Mesendoderm (in vitro differentiated cells): Measurements from ENCODE around the gene TEPSIN.
A peak's percentile ranks its signal among the peaks of the same experiment; 100 is the strongest.
"Not testable (repeated sequence)": the region's sequence is repeated elsewhere in the genome, so short reads cannot be mapped to it uniquely, and the experiment has no call there.

Experiments used
- DNase-seq: peaks from one replicate; pipeline ENCODE4 v3.0.0; 2013
- H2AK5ac ChIP-seq: 2 replicates; pipeline ENCODE4 v1.6.1; 2013; ENCODE audit warnings: low read length, inconsistent platforms
- H2BK120ac ChIP-seq: 2 replicates; pipeline ENCODE4 v1.6.1; 2013; ENCODE audit warnings: low read depth, mild to moderate bottlenecking, low read length, moderate library complexity, mixed read lengths
- H2BK15ac ChIP-seq: replicated peaks from 2 replicates; pipeline ENCODE4 v1.6.1; 2013; ENCODE audit warnings: low read depth, mild to moderate bottlenecking, moderate library complexity
- H2BK5ac ChIP-seq: 2 replicates; pipeline ENCODE4 v1.6.1; 2013; ENCODE audit warnings: low read length, inconsistent platforms
- H3K18ac ChIP-seq: 2 replicates; pipeline ENCODE4 v1.6.1; 2013; ENCODE audit warnings: mild to moderate bottlenecking, low read length, mixed read lengths
- H3K23ac ChIP-seq: one replicate; pipeline ENCODE4 v1.6.1; 2013; ENCODE audit warnings: low read length
- H3K27ac ChIP-seq: 2 replicates; pipeline ENCODE4 v1.5.1; 2013; ENCODE audit warnings: low read depth, mild to moderate bottlenecking, inconsistent platforms, low read length, moderate library complexity
- H3K27me3 ChIP-seq: 2 replicates; pipeline ENCODE4 v1.6.1; 2013; ENCODE audit warnings: low read length, control low read depth, mild to moderate bottlenecking, inconsistent platforms; ENCODE audit not compliant: insufficient read depth, poor library complexity
- H3K36me3 ChIP-seq: 2 replicates; pipeline ENCODE4 v1.6.1; 2013; ENCODE audit warnings: low read length, inconsistent platforms; ENCODE audit not compliant: control insufficient read depth, insufficient read depth
- H3K4ac ChIP-seq: one replicate; pipeline ENCODE4 v1.6.1; 2013; ENCODE audit warnings: low read depth, mild to moderate bottlenecking, low read length, moderate library complexity
- H3K4me1 ChIP-seq: 2 replicates; pipeline ENCODE4 v1.6.1; 2013; ENCODE audit warnings: low read depth, low read length, inconsistent platforms; ENCODE audit not compliant: control insufficient read depth
- H3K4me2 ChIP-seq: 2 replicates; pipeline ENCODE4 v1.6.1; 2013; ENCODE audit warnings: low read length
- H3K4me3 ChIP-seq: 2 replicates; pipeline ENCODE4 v1.5.1; 2013; ENCODE audit warnings: mild to moderate bottlenecking, low read length
- H3K56ac ChIP-seq: one replicate; pipeline ENCODE4 v1.6.1; 2013; ENCODE audit warnings: low read length
- H3K79me1 ChIP-seq: 2 replicates; pipeline ENCODE4 v1.6.1; 2013; ENCODE audit warnings: low read length, inconsistent platforms
- H3K79me2 ChIP-seq: 2 replicates; pipeline ENCODE4 v1.6.1; 2013; ENCODE audit warnings: mild to moderate bottlenecking, low read length; ENCODE audit not compliant: control insufficient read depth, insufficient read depth
- H3K9ac ChIP-seq: 2 replicates; pipeline ENCODE4 v1.6.1; 2013; ENCODE audit warnings: low read length, inconsistent platforms
- H4K5ac ChIP-seq: one replicate; pipeline ENCODE4 v1.6.1; 2013; ENCODE audit warnings: low read length
- H4K8ac ChIP-seq: one replicate; pipeline ENCODE4 v1.6.1; 2013; ENCODE audit warnings: low read depth, mild to moderate bottlenecking, control low read depth, low read length, moderate library complexity
- WGBS: extraction: QIAGEN DNeasy Blood & Tissue Kit; methylation state at CpG from one replicate; pipeline ENCODE4 v1.1.7; 2013; ENCODE audit warnings: low lambda C conversion rate, missing lambda C conversion rate; ENCODE audit not compliant: insufficient coverage; ENCODE audit errors: extremely low coverage; 5-methylcytosine and 5-hydroxymethylcytosine counted together

Gene TEPSIN

DNA sequence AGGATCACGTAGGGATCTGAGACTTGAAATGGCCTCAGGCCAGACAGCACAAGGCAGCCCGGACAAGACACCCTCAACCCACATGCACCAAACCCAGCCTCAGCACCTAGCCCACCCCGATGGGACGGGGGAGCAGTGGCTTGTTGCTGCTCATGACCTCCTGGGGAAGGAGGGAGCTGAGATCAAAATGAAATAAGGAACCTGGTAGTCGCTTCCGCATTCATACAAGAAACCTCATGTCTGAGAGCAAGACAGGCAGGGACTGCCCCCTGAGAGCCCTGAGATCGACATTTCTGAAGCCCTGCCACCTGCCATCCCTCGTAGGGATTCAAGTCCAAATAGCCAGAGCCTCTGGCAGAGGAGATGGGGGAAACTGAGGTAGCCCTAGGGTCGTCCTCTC is 10.4 kb downstream of the TEPSIN start:
- H3K79me2 ChIP-seq: no peaks in the 10 kb centered on the region
- no peak overlapping the region for H4K8ac ChIP-seq
- H2BK15ac ChIP-seq: no peak overlapping the region
- H2BK5ac ChIP-seq: no peak overlapping the region
- H3K4me1 ChIP-seq: no peaks in the 10 kb centered on the region
- no peaks in the 10 kb centered on the region for H3K79me1 ChIP-seq
- no peak overlapping the region for H3K4ac ChIP-seq
- no peak overlapping the region for H3K9ac ChIP-seq
- H3K27ac ChIP-seq: no peak overlapping the region
- no peak overlapping the region for H3K4me3 ChIP-seq
- H2AK5ac ChIP-seq: no peak overlapping the region
- H3K23ac ChIP-seq: no peak overlapping the region
- no peak overlapping the region for H3K56ac ChIP-seq
- no peaks in the 10 kb centered on the region for H3K27me3 ChIP-seq
- no peak overlapping the region for H3K18ac ChIP-seq
- no peak overlapping the region for H2BK120ac ChIP-seq
- H4K5ac ChIP-seq: no peak overlapping the region
- peaks cover 3% of the 10 kb centered on the region for H3K36me3 ChIP-seq
- WGBS: no CpG with 5 or more reads among the region's 9 CpGs
- H3K4me2 ChIP-seq: no peak overlapping the region
- no peak for DNase-seq

DNA sequence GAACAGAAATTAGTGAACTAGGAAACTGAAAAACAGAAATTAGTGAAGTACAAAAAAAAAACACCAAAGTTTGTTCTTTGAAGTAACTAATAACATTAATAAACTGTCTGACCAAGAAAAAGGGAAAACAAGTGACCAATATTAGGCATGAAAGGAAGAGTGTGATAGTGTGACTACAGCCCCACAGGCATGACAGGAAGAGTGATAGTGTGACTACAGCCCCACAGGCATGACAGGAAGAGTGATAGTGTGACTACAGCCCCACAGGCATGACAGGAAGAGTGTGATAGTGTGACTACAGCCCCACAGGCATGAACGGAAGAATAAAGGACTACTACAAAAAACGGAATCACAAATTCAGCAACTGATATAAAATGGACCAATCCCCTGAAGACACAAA is 11.2 kb downstream of the TEPSIN start:
- H3K4me2 ChIP-seq, H3K56ac ChIP-seq, H3K4me1 ChIP-seq, H3K9ac ChIP-seq, H2BK15ac ChIP-seq, H3K36me3 ChIP-seq, H4K8ac ChIP-seq, H2BK5ac ChIP-seq, H3K27ac ChIP-seq, H3K79me2 ChIP-seq, DNase-seq, H3K27me3 ChIP-seq, H3K4me3 ChIP-seq, H3K4ac ChIP-seq, H2BK120ac ChIP-seq, H3K18ac ChIP-seq, H3K79me1 ChIP-seq, H2AK5ac ChIP-seq, H3K23ac ChIP-seq, H4K5ac ChIP-seq: not testable (repeated sequence)
- no CpG with 5 or more reads among the region's 2 CpGs for WGBS

DNA sequence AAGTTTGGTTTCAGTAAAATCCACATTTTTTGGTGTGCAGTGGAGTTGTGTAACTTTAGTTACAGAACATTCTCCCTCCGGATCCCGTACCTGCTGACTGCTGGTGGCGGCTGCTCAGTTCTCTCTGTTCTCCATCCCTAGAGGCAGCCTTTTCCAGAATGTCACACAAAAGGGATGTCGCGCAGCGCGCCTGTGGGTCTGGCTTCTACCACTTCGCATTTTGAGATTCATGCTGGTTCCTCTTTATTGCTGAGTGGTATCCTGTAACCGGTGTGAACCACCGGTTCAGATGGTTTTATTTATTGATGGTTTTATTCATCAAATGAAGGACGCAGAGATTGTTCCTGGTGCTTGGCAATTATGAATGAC is 15.1 kb downstream of the TEPSIN start:
- H3K4me2 ChIP-seq: peak overlapping the region; percentile 81
- H3K4me3 ChIP-seq: no peak overlapping the region
- H3K36me3 ChIP-seq: no peaks in the 10 kb centered on the region
- no peak overlapping the region for H2BK120ac ChIP-seq
- H4K8ac ChIP-seq: no peak overlapping the region
- H3K27ac ChIP-seq: no peak overlapping the region
- no peak overlapping the region for H2BK15ac ChIP-seq
- peak overlapping the region; percentile 96 for H3K56ac ChIP-seq
- H2AK5ac ChIP-seq: no peak overlapping the region
- H3K23ac ChIP-seq: no peak overlapping the region
- H3K9ac ChIP-seq: peak overlapping the region; percentile 86
- H3K79me1 ChIP-seq: peaks cover 6% of the 10 kb centered on the region
- H3K4ac ChIP-seq: no peak overlapping the region
- H3K4me1 ChIP-seq: peaks cover 4% of the 10 kb centered on the region
- H3K18ac ChIP-seq: peak overlapping the region; percentile 5
- DNase-seq: peak; percentile 47
- no CpG with 5 or more reads among the region's 11 CpGs for WGBS
- no peak overlapping the region for H2BK5ac ChIP-seq
- H4K5ac ChIP-seq: no peak overlapping the region
- no peaks in the 10 kb centered on the region for H3K27me3 ChIP-seq
- H3K79me2 ChIP-seq: no peaks in the 10 kb centered on the region

GRCh38 chr17:81222906-81223761 is 15.7 kb downstream of the TEPSIN start, which contains the start of gene CEP131:
CEP131 (minus strand) TSS chr17:81222965; CDS start chr17:81220056, 2,909 bp downstream.
- H3K56ac ChIP-seq: peak within 1 kb of the TSS; percentile 96
- H2BK120ac ChIP-seq: no peak within 1 kb of the TSS
- peak within 1 kb of the TSS; percentile 39 for H3K4me3 ChIP-seq
- peak within 1 kb of the TSS; percentile 80 for H3K23ac ChIP-seq
- no peak within 1 kb of the TSS for H2BK15ac ChIP-seq
- H3K4ac ChIP-seq: no peak within 1 kb of the TSS
- no peak within 1 kb of the TSS for H3K27ac ChIP-seq
- H4K8ac ChIP-seq: no peak within 1 kb of the TSS
- H3K79me1 ChIP-seq: peaks cover 6% of the 10 kb centered on the region
- peak within 1 kb of the TSS; percentile 5 for H3K18ac ChIP-seq
- DNase-seq: peak; percentile 99
- peak within 1 kb of the TSS; percentile 81 for H3K4me2 ChIP-seq
- no peak within 1 kb of the TSS for H4K5ac ChIP-seq
- H2AK5ac ChIP-seq: no peak within 1 kb of the TSS
- no peaks in the 10 kb centered on the region for H3K27me3 ChIP-seq
- no peaks in the 10 kb centered on the region for H3K36me3 ChIP-seq
- WGBS: no CpG with 5 or more reads among the region's 79 CpGs
- H3K4me1 ChIP-seq: peaks cover 4% of the 10 kb centered on the region
- no peak within 1 kb of the TSS for H2BK5ac ChIP-seq
- H3K9ac ChIP-seq: peak within 1 kb of the TSS; percentile 86
- no peaks in the 10 kb centered on the region for H3K79me2 ChIP-seq

DNA sequence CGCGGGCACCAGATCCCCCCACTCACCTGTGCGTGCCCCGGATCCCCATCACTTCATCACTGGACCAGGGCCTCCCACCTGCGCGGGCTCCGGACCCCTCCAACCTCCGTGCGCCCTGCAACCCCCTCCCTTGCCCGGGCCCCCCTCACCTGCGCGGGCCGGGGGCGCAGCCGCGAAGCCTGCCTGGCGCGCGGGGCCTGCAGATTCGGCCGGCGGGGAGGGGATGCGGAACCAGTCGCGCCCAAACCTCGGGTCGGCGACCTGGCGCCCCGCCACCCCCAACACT is 16.3 kb downstream of the TEPSIN start:
- H2BK5ac ChIP-seq: no peak overlapping the region
- WGBS: no CpG with 5 or more reads among the region's 30 CpGs

More for the DNA sequence above, 16.3 kb downstream of the TEPSIN start:
- no peak for DNase-seq
- no peaks in the 10 kb centered on the region for H3K36me3 ChIP-seq
- H3K18ac ChIP-seq: no peak overlapping the region
- H3K4ac ChIP-seq: no peak overlapping the region
- peaks cover 6% of the 10 kb centered on the region for H3K79me1 ChIP-seq
- no peak overlapping the region for H2AK5ac ChIP-seq
- peak overlapping the region; percentile 81 for H3K4me2 ChIP-seq
- no peak overlapping the region for H2BK15ac ChIP-seq
- H3K27ac ChIP-seq: no peak overlapping the region
- peak overlapping the region; percentile 3 for H3K23ac ChIP-seq
- H4K8ac ChIP-seq: no peak overlapping the region
- no peak overlapping the region for H2BK120ac ChIP-seq
- no peak overlapping the region for H4K5ac ChIP-seq
- H3K9ac ChIP-seq: peak overlapping the region; percentile 64
- H3K4me3 ChIP-seq: peak overlapping the region; percentile 36
- no peaks in the 10 kb centered on the region for H3K79me2 ChIP-seq
- H3K27me3 ChIP-seq: no peaks in the 10 kb centered on the region
- peaks cover 4% of the 10 kb centered on the region for H3K4me1 ChIP-seq
- H3K56ac ChIP-seq: peak overlapping the region; percentile 95
